HepG2 (cell line): Measurements from ENCODE around the gene RHOT2. TPM values are rescaled to one million over a fixed set of nuclear protein-coding genes. Genes with fewer than 3 reads are reported as not detected.

Source experiments
- BHLHE40 ChIP-seq: IDR thresholded peaks from 2 replicates; pipeline ENCODE4 v1.6.1; 2011; ENCODE audit warnings: low read length, improper control_type of control experiment
- CAMTA2 ChIP-seq: sonication (generic); formaldehyde crosslinking; IDR thresholded peaks from 2 replicates; pipeline ENCODE4 v1.4.0; 2020; ENCODE audit warnings: mild to moderate bottlenecking, missing genetic modification reagents, borderline replicate concordance
- CEBPZ ChIP-seq: IDR thresholded peaks from 2 replicates; pipeline ENCODE4 v1.6.1; 2012; ENCODE audit warnings: low read length, improper control_type of control experiment
- FLYWCH1 ChIP-seq: sonication (generic); formaldehyde crosslinking; IDR thresholded peaks from 2 replicates; pipeline ENCODE4 v1.8.1; 2023; ENCODE audit warnings: mild to moderate bottlenecking, missing genetic modification reagents
- GABPA ChIP-seq, 2 experiments: IDR thresholded peaks; 2 replicates each; pipeline ENCODE4 v1.6.1; 2011 to 2016; ENCODE audit warnings: low read depth in 2 of 2, low read length in 1 of 2, missing biosample characterization in 1 of 2, missing genetic modification characterization in 1 of 2
- HES4 ChIP-seq: sonication (generic); formaldehyde crosslinking; IDR thresholded peaks from 2 replicates; pipeline ENCODE4 v1.9.0; 2021; ENCODE audit warnings: mild to moderate bottlenecking, missing genetic modification reagents, borderline replicate concordance
- HNRNPH1 ChIP-seq: fragments of 200-400 bp; formaldehyde crosslinking; optimal IDR thresholded peaks from 2 replicates; pipeline ENCODE3; 2017; ENCODE audit warnings: mild to moderate bottlenecking, low read depth, low read length
- IKZF4 ChIP-seq: sonication (generic); formaldehyde crosslinking; IDR thresholded peaks from 2 replicates; pipeline ENCODE4 v1.5.1; 2020; ENCODE audit warnings: borderline replicate concordance, mild to moderate bottlenecking, low read depth, missing genetic modification reagents; ENCODE audit errors: not compliant biosample characterization
- KAT7 ChIP-seq: IDR thresholded peaks from 2 replicates; pipeline ENCODE4 v1.6.1; 2018; ENCODE audit warnings: borderline replicate concordance, missing compliant biosample characterization
- MAFG ChIP-seq: sonication (generic); formaldehyde crosslinking; IDR thresholded peaks from 2 replicates; pipeline ENCODE4 v1.5.1; 2020; ENCODE audit warnings: mild to moderate bottlenecking, missing genetic modification reagents
- MTA1 ChIP-seq: sonication (generic); formaldehyde crosslinking; IDR thresholded peaks from 2 replicates; pipeline ENCODE4 v1.4.0; 2020; ENCODE audit warnings: missing genetic modification reagents, mild to moderate bottlenecking, borderline replicate concordance
- SMAD1 ChIP-seq: sonication (generic); formaldehyde crosslinking; IDR thresholded peaks from 2 replicates; pipeline ENCODE4 v1.4.0; 2020; ENCODE audit warnings: missing genetic modification reagents, low read depth, mild to moderate bottlenecking, borderline replicate concordance
- ZBTB37 ChIP-seq: sonication (generic); formaldehyde crosslinking; IDR thresholded peaks from 2 replicates; pipeline ENCODE4 v1.4.0; 2020; ENCODE audit warnings: mild to moderate bottlenecking, missing genetic modification reagents
- ZBTB7B ChIP-seq: sonication (generic); formaldehyde crosslinking; IDR thresholded peaks from 2 replicates; pipeline ENCODE4 v1.4.0; 2020; ENCODE audit warnings: missing genetic modification reagents
- ZFP36 ChIP-seq: fragments of 150-350 bp; IDR thresholded peaks from 2 replicates; pipeline ENCODE4 v1.6.1; 2018; ENCODE audit warnings: borderline replicate concordance, low read length, low read depth; ENCODE audit not compliant: partially characterized antibody
- ZNF546 ChIP-seq: sonication (generic); formaldehyde crosslinking; conservative IDR thresholded peaks from 2 replicates; pipeline ENCODE4 v1.8.1; 2023; ENCODE audit warnings: mild to moderate bottlenecking, missing genetic modification reagents
- ZNF629 ChIP-seq: sonication (generic); formaldehyde crosslinking; conservative IDR thresholded peaks from 2 replicates; pipeline ENCODE4 v1.5.0; 2020; ENCODE audit warnings: missing genetic modification reagents
- ZZZ3 ChIP-seq: sonication (generic); formaldehyde crosslinking; IDR thresholded peaks from 2 replicates; pipeline ENCODE4 v1.4.0; 2020; ENCODE audit warnings: missing genetic modification reagents, mild to moderate bottlenecking, borderline replicate concordance
- polyA plus RNA-seq, 8 experiments: library from polyadenylated mRNA; depleted of rRNA in 3 of 8; stranded (reverse) in 7 of 8; unstranded in 1 of 8; fragments of >200 nt; fragmentation: Illumina TruSeq in 4 of 8; extraction: Trizol in 4 of 8; gene quantifications; 2 replicates each; pipeline versions ENCODE4 v1.2.1 to v1.2.3, GENCODE V29; 2011 to 2016; ENCODE audit warnings: low read depth in 4 of 8, missing spikeins in 1 of 8, mixed read lengths in 1 of 8; ENCODE audit not compliant: insufficient read depth in 1 of 8
- total RNA-seq, 5 experiments: library from RNA; depleted of rRNA; stranded (reverse); fragments of >200 nt; fragmentation: Illumina TruSeq; extraction: Trizol; gene quantifications; 2 replicates each; pipeline ENCODE4 v1.2.3, GENCODE V29; 2016; ENCODE audit warnings: low read depth in 1 of 5
- TF ChIP-seq, protein P1 (sequence below): IDR thresholded peaks from 2 replicates; pipeline ENCODE4 v1.6.1; 2016
- TF ChIP-seq, protein P2 (sequence below): IDR thresholded peaks from 2 replicates; pipeline ENCODE4 v1.6.1; 2016; ENCODE audit warnings: mild to moderate bottlenecking
- TF ChIP-seq, protein P3 (sequence below): sonication (generic); formaldehyde crosslinking; IDR thresholded peaks from 2 replicates; pipeline ENCODE4 v1.5.0; 2020; ENCODE audit warnings: mild to moderate bottlenecking, missing genetic modification reagents

The RHOT2 gene
- total and polyA plus RNA-seq, 2 of the 13 experiments (the other 11 are each of a cell fraction or from before 2014, with no cell fraction given) = 63.6 to 76.9 TPM

GRCh38 chr16:648071-648780 lies 19.7 kb upstream of the RHOT2 start (continued):
- no peak for TF ChIP-seq IKZF4
- TF ChIP-seq ZFP36 = no peak
- no peak for TF ChIP-seq MAFG
- TF ChIP-seq, protein P1, sequence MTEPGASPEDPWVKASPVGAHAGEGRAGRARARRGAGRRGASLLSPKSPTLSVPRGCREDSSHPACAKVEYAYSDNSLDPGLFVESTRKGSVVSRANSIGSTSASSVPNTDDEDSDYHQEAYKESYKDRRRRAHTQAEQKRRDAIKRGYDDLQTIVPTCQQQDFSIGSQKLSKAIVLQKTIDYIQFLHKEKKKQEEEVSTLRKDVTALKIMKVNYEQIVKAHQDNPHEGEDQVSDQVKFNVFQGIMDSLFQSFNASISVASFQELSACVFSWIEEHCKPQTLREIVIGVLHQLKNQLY (CRISPR knock-in tag) = no peak
- TF ChIP-seq ZBTB37 (CRISPR knock-in tag) = no peak
- no peak for TF ChIP-seq MTA1 (CRISPR knock-in tag)
- no peak for TF ChIP-seq HES4 (CRISPR knock-in tag)
- TF ChIP-seq, protein P2, sequence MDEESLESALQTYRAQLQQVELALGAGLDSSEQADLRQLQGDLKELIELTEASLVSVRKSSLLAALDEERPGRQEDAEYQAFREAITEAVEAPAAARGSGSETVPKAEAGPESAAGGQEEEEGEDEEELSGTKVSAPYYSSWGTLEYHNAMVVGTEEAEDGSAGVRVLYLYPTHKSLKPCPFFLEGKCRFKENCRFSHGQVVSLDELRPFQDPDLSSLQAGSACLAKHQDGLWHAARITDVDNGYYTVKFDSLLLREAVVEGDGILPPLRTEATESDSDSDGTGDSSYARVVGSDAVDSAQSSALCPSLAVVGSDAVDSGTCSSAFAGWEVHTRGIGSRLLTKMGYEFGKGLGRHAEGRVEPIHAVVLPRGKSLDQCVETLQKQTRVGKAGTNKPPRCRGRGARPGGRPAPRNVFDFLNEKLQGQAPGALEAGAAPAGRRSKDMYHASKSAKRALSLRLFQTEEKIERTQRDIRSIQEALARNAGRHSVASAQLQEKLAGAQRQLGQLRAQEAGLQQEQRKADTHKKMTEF (CRISPR knock-in tag) = no peak
- no peak for TF ChIP-seq GABPA (IDR thresholded peaks at IDR 0.05; ENCODE audit: low read depth, low read length)
- TF ChIP-seq GABPA (CRISPR knock-in tag; IDR thresholded peaks at IDR 0.05; ENCODE audit: low read depth) = peak; percentile 38; the same call in 1 of the 2 replicates
- TF ChIP-seq HNRNPH1 = peak; percentile 10
- TF ChIP-seq SMAD1 (CRISPR knock-in tag) = no peak
- TF ChIP-seq, protein P3, sequence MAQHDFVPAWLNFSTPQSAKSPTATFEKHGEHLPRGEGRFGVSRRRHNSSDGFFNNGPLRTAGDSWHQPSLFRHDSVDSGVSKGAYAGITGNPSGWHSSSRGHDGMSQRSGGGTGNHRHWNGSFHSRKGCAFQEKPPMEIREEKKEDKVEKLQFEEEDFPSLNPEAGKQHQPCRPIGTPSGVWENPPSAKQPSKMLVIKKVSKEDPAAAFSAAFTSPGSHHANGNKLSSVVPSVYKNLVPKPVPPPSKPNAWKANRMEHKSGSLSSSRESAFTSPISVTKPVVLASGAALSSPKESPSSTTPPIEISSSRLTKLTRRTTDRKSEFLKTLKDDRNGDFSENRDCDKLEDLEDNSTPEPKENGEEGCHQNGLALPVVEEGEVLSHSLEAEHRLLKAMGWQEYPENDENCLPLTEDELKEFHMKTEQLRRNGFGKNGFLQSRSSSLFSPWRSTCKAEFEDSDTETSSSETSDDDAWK (CRISPR knock-in tag) = no peak
- TF ChIP-seq CAMTA2 = no peak
- TF ChIP-seq CEBPZ = no peak
- no peak; the same call in 1 of the 2 replicates for TF ChIP-seq ZNF629 (CRISPR knock-in tag)
- TF ChIP-seq ZBTB7B (CRISPR knock-in tag) = 0 out of 2 replicates have a peak, but pooled peaks have one; percentile 39
- TF ChIP-seq FLYWCH1 (CRISPR knock-in tag) = no peak
- no peak for TF ChIP-seq BHLHE40
- no peak; the same call in 1 of the 2 replicates for TF ChIP-seq ZNF546 (CRISPR knock-in tag)
- TF ChIP-seq KAT7 = no peak
- no peak for TF ChIP-seq ZZZ3
